Motor neuron (in vitro differentiated cells): ENCODE results near the gene USP17L21. TPM values are rescaled to one million over a fixed set of nuclear protein-coding genes. Genes with fewer than 3 reads are reported as not detected.
"Not testable (repeated sequence)": the region's sequence is repeated elsewhere in the genome, so short reads cannot be mapped to it uniquely, and the experiment has no call there.

Source experiments
- ATAC-seq, 8 experiments: fragments of 200-7000 bp; cut with Tn5 transposase; replicated peaks in 6 of 8; 2 replicates each; pipeline ENCODE4 v1.8.0; 2021; ENCODE audit warnings: mild to moderate bottlenecking in 8 of 8, moderate library complexity in 8 of 8
- H3K27ac ChIP-seq, 2 donors: fragments of 250-450 bp; sonication (Bioruptor Pico); 2 replicates each; pipeline ENCODE4 v1.9.0; 2021; ENCODE audit warnings: antibody characterized with exemption in 2 of 2, mild to moderate bottlenecking in 2 of 2, moderate library complexity in 1 of 2
- H3K4me1 ChIP-seq, 2 donors: fragments of 250-450 bp; sonication (Bioruptor Pico); replicated peaks in 1 of 2; 2 replicates each; pipeline ENCODE4 v1.6.1; 2021; ENCODE audit warnings: antibody characterized with exemption in 2 of 2, mild to moderate bottlenecking in 2 of 2, moderate library complexity in 1 of 2
- H3K4me3 ChIP-seq, 5 donors: fragments of 250-450 bp; sonication (Bioruptor Pico); 2 replicates each; pipeline ENCODE4 v1.9.0; 2021; ENCODE audit warnings: antibody characterized with exemption in 5 of 5, mild to moderate bottlenecking in 5 of 5, moderate library complexity in 4 of 5
- WGBS, 10 experiments: fragments of 450-650 bp; shearing (Covaris generic); methylation state at CpG; one replicate each; pipeline ENCODE4 v1.0.0; 2022; 5-methylcytosine and 5-hydroxymethylcytosine counted together
- in situ Hi-C, 9 experiments: fragments of 400-800 bp; cut with MboI; loops; one replicate each; pipeline ENCODE4 v1.15.0; 2021; ENCODE audit warnings: low sequenced_read_pairs in 9 of 9, low pct_unique_long_range_greater_than_20kb in 2 of 9; ENCODE audit not compliant: unreplicated experiment in 9 of 9
- total RNA-seq, 8 experiments: library from RNA; unstranded; fragments of 300-600 nt; gene quantifications; 2 replicates each; pipeline versions ENCODE4 v1.2.3 to v1.2.4, GENCODE V29; 2022

USP17L21 gene
- total RNA-seq, 8 experiments from 2014 or later = not detected

DNA sequence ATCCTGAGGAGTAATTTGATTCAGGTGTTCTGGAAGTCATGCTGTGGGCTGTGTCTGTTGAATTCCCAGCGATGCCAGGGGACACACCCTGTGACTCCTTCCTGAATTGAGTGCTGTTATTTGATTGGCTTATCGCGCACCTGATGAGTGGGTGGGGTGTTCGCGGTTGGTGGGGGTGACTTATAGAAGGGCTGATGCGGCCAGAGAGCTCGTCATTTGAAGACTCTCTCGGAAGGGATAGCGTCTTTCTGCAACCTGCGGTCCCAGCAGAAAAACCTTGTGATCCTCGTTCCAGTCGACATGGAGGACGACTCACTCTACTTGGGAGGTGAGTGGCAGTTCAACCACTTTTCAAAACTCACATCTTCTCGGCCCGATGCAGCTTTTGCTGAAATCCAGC, 4.6 kb downstream of the USP17L21 start, which contains the start of gene USP17L22:
Gene USP17L22 (plus strand): TSS at position 301 of the 400 bp plus-strand sequence. CDS start 0 bp downstream, at position 301.
- WGBS, 10 experiments = no CpG with 5 or more reads among the region's 15 CpGs

DNA sequence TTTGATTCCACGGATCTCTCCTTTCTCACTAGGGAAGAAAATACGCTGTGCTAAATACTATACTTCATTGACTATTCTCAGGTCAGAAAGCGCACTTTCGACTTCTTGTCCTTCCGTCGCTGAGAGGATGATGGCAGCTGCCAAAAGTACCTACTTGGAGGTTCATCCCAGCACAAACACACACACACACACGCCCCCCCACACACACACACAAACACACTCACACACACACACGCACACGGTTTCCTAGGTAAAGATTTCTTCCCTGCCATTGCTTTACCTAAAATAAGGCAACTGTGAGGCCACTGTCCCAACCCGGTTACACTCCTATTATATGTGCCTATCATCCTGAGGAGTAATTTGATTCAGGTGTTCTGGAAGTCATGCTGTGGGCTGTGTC, 9.0 kb downstream of the USP17L21 start:
- H3K4me3 ChIP-seq, in situ Hi-C loops, H3K4me1 ChIP-seq, H3K27ac ChIP-seq, ATAC-seq: not testable (repeated sequence)
- no CpG with 5 or more reads among the region's 10 CpGs for WGBS, 10 experiments

More for the DNA sequence above, 4.6 kb downstream of the USP17L21 start, which contains the start of gene USP17L22:
- H3K27ac ChIP-seq, in situ Hi-C loops, H3K4me1 ChIP-seq, H3K4me3 ChIP-seq, ATAC-seq: not testable (repeated sequence)

Other genes starting within 250 kb of the USP17L21 start
- gene FAM90A26, start 92.5 kb upstream of the USP17L21 start, total RNA-seq = not detected
- not detected for gene USP17L10, start 52.2 kb upstream of the USP17L21 start, total RNA-seq
- gene USP17L11, start 47.5 kb upstream of the USP17L21 start, total RNA-seq = under 1 TPM in 3 of 8 experiments, not detected in 5; 0.24 to 0.33 (median 0.29) TPM
- not detected for gene USP17L12, start 42.7 kb upstream of the USP17L21 start, total RNA-seq
- not detected for gene USP17L13, start 38.0 kb upstream of the USP17L21 start, total RNA-seq
- gene USP17L15, start 28.5 kb upstream of the USP17L21 start, total RNA-seq = under 1 TPM in 1 of 8 experiments, not detected in 7; 0.13 TPM
- not detected for gene USP17L17, start 19.0 kb upstream of the USP17L21 start, total RNA-seq
- not detected for gene USP17L18, start 14.2 kb upstream of the USP17L21 start, total RNA-seq
- not detected for gene USP17L19, start 9.5 kb upstream of the USP17L21 start, total RNA-seq
- gene USP17L20, start 4.7 kb upstream of the USP17L21 start, total RNA-seq = not detected
- gene USP17L22, start 4.7 kb downstream of the USP17L21 start, total RNA-seq = under 1 TPM in 1 of 8 experiments, not detected in 7; 0.19 TPM
- not detected for gene USP17L24, start 62.3 kb downstream of the USP17L21 start, total RNA-seq
- gene USP17L25, start 67.0 kb downstream of the USP17L21 start, total RNA-seq = not detected
- gene USP17L26, start 71.8 kb downstream of the USP17L21 start, total RNA-seq = not detected
- not detected for gene USP17L5, start 76.5 kb downstream of the USP17L21 start, total RNA-seq
- gene USP17L27, start 81.3 kb downstream of the USP17L21 start, total RNA-seq = not detected
- not detected for gene USP17L28, start 86.0 kb downstream of the USP17L21 start, total RNA-seq
- not detected for gene USP17L29, start 90.8 kb downstream of the USP17L21 start, total RNA-seq
- gene USP17L30, start 100.3 kb downstream of the USP17L21 start, total RNA-seq = not detected
- gene DEFB131A, start 181.5 kb downstream of the USP17L21 start, total RNA-seq = not detected